Measurements from ENCODE around the gene PITRM1.

The PITRM1 gene

GRCh38 chr10:3119796-3120459 is 52.7 kb downstream of the PITRM1 start:
- no peaks in the 10 kb centered on the region for H3K4me1 ChIP-seq (ENCODE audit: control insufficient read depth, insufficient read depth, low read length)
- no peak overlapping the region for H3K9ac ChIP-seq (ENCODE audit: low read length)
- H3K36me3 ChIP-seq (ENCODE audit: control insufficient read depth, insufficient read depth, low read length), result peaks cover 16% of the 10 kb centered on the region
- no peak overlapping the region for H3K27ac ChIP-seq (ENCODE audit: low read depth, low read length)
- no peaks in the 10 kb centered on the region for H3K27me3 ChIP-seq (ENCODE audit: control insufficient read depth, insufficient read depth, low read length)
- H3K4me3 ChIP-seq (ENCODE audit: low read length), result no peak overlapping the region

- Histone ChIP-seq H3K27me3 (ENCODE audit: control insufficient read depth, insufficient read depth, low read length) (no peaks in the 10 kb centered on the region), H3K9ac (ENCODE audit: low read length) (no peak overlapping the region), H3K36me3 (ENCODE audit: control insufficient read depth, insufficient read depth, low read length) (peaks cover 19% of the 10 kb centered on the region), H3K27ac (ENCODE audit: low read depth, low read length) (no peak overlapping the region), H3K4me3 (ENCODE audit: low read length) (no peak overlapping the region), H3K4me1 (ENCODE audit: control insufficient read depth, insufficient read depth, low read length) (no peaks in the 10 kb centered on the region)
These were observed 53.9 kb downstream of the PITRM1 start for GRCh38 chr10:3118641-3119091.

GRCh38 chr10:3117486-3117885 is 55.1 kb downstream of the PITRM1 start:
- Histone ChIP-seq H3K9ac (ENCODE audit: low read length) (no peak overlapping the region), H3K27me3 (ENCODE audit: control insufficient read depth, insufficient read depth, low read length) (no peaks in the 10 kb centered on the region), H3K27ac (ENCODE audit: low read depth, low read length) (no peak overlapping the region), H3K36me3 (ENCODE audit: control insufficient read depth, insufficient read depth, low read length) (peaks cover 22% of the 10 kb centered on the region), H3K4me3 (ENCODE audit: low read length) (no peak overlapping the region), H3K4me1 (ENCODE audit: control insufficient read depth, insufficient read depth, low read length) (no peaks in the 10 kb centered on the region)

GRCh38 chr10:3116508-3117100 is 56.0 kb downstream of the PITRM1 start:
- H3K9ac ChIP-seq (ENCODE audit: low read length), result no peak overlapping the region
- H3K27ac ChIP-seq (ENCODE audit: low read depth, low read length), result no peak overlapping the region
- no peak overlapping the region for H3K4me3 ChIP-seq (ENCODE audit: low read length)
- no peaks in the 10 kb centered on the region for H3K4me1 ChIP-seq (ENCODE audit: control insufficient read depth, insufficient read depth, low read length)
- H3K36me3 ChIP-seq (ENCODE audit: control insufficient read depth, insufficient read depth, low read length), result peaks cover 17% of the 10 kb centered on the region
- no peaks in the 10 kb centered on the region for H3K27me3 ChIP-seq (ENCODE audit: control insufficient read depth, insufficient read depth, low read length)

- H3K27ac ChIP-seq (ENCODE audit: low read depth, low read length), result no peak overlapping the region
- no peak overlapping the region for H3K4me3 ChIP-seq (ENCODE audit: low read length)
- H3K9ac ChIP-seq (ENCODE audit: low read length), result no peak overlapping the region
- peaks cover 17% of the 10 kb centered on the region for H3K36me3 ChIP-seq (ENCODE audit: control insufficient read depth, insufficient read depth, low read length)
- H3K4me1 ChIP-seq (ENCODE audit: control insufficient read depth, insufficient read depth, low read length), result no peaks in the 10 kb centered on the region
- H3K27me3 ChIP-seq (ENCODE audit: control insufficient read depth, insufficient read depth, low read length), result no peaks in the 10 kb centered on the region
These were observed 56.9 kb downstream of the PITRM1 start for GRCh38 chr10:3115685-3116084.

GRCh38 chr10:3113343-3113720 is 59.2 kb downstream of the PITRM1 start:
- H3K27ac ChIP-seq (ENCODE audit: low read depth, low read length), result no peak overlapping the region
- no peak overlapping the region for H3K4me3 ChIP-seq (ENCODE audit: low read length)
- H3K36me3 ChIP-seq (ENCODE audit: control insufficient read depth, insufficient read depth, low read length), result peaks cover 21% of the 10 kb centered on the region
- no peaks in the 10 kb centered on the region for H3K27me3 ChIP-seq (ENCODE audit: control insufficient read depth, insufficient read depth, low read length)
- H3K9ac ChIP-seq (ENCODE audit: low read length), result no peak overlapping the region
- no peaks in the 10 kb centered on the region for H3K4me1 ChIP-seq (ENCODE audit: control insufficient read depth, insufficient read depth, low read length)

GRCh38 chr10:3111621-3112163 is 60.9 kb downstream of the PITRM1 start:
- no peaks in the 10 kb centered on the region for H3K4me1 ChIP-seq (ENCODE audit: control insufficient read depth, insufficient read depth, low read length)
- H3K27ac ChIP-seq (ENCODE audit: low read depth, low read length), result no peak overlapping the region
- no peaks in the 10 kb centered on the region for H3K27me3 ChIP-seq (ENCODE audit: control insufficient read depth, insufficient read depth, low read length)
- no peak overlapping the region for H3K9ac ChIP-seq (ENCODE audit: low read length)
- H3K36me3 ChIP-seq (ENCODE audit: control insufficient read depth, insufficient read depth, low read length), result peaks cover 17% of the 10 kb centered on the region
- no peak overlapping the region for H3K4me3 ChIP-seq (ENCODE audit: low read length)

- no peak overlapping the region for H3K9ac ChIP-seq (ENCODE audit: low read length)
- H3K4me1 ChIP-seq (ENCODE audit: control insufficient read depth, insufficient read depth, low read length), result no peaks in the 10 kb centered on the region
- H3K4me3 ChIP-seq (ENCODE audit: low read length), result no peak overlapping the region
- no peak overlapping the region for H3K27ac ChIP-seq (ENCODE audit: low read depth, low read length)
- H3K27me3 ChIP-seq (ENCODE audit: control insufficient read depth, insufficient read depth, low read length), result no peaks in the 10 kb centered on the region
- peaks cover 14% of the 10 kb centered on the region for H3K36me3 ChIP-seq (ENCODE audit: control insufficient read depth, insufficient read depth, low read length)
These were observed 61.6 kb downstream of the PITRM1 start for GRCh38 chr10:3110782-3111620.

- H3K36me3 ChIP-seq (ENCODE audit: control insufficient read depth, insufficient read depth, low read length), result peaks cover 16% of the 10 kb centered on the region
- no peak overlapping the region for H3K27ac ChIP-seq (ENCODE audit: low read depth, low read length)
- H3K4me1 ChIP-seq (ENCODE audit: control insufficient read depth, insufficient read depth, low read length), result no peaks in the 10 kb centered on the region
These were observed 62.9 kb downstream of the PITRM1 start for GRCh38 chr10:3109633-3110032.

GRCh38 chr10:3109196-3109595 is 63.4 kb downstream of the PITRM1 start:
- peaks cover 21% of the 10 kb centered on the region for H3K36me3 ChIP-seq (ENCODE audit: control insufficient read depth, insufficient read depth, low read length)
- H3K4me1 ChIP-seq (ENCODE audit: control insufficient read depth, insufficient read depth, low read length), result no peaks in the 10 kb centered on the region
- H3K27ac ChIP-seq (ENCODE audit: low read depth, low read length), result no peak overlapping the region

More at GRCh38 chr10:3109633-3110032, 62.9 kb downstream of the PITRM1 start:
- no peak overlapping the region for H3K9ac ChIP-seq (ENCODE audit: low read length)
- no peak overlapping the region for H3K4me3 ChIP-seq (ENCODE audit: low read length)
- H3K27me3 ChIP-seq (ENCODE audit: control insufficient read depth, insufficient read depth, low read length), result no peaks in the 10 kb centered on the region

GRCh38 chr10:3108575-3109105 is 63.9 kb downstream of the PITRM1 start:
- no peaks in the 10 kb centered on the region for H3K27me3 ChIP-seq (ENCODE audit: control insufficient read depth, insufficient read depth, low read length)
- H3K27ac ChIP-seq (ENCODE audit: low read depth, low read length), result no peak overlapping the region
- peaks cover 18% of the 10 kb centered on the region for H3K36me3 ChIP-seq (ENCODE audit: control insufficient read depth, insufficient read depth, low read length)
- H3K4me3 ChIP-seq (ENCODE audit: low read length), result no peak overlapping the region
- H3K4me1 ChIP-seq (ENCODE audit: control insufficient read depth, insufficient read depth, low read length), result no peaks in the 10 kb centered on the region
- H3K9ac ChIP-seq (ENCODE audit: low read length), result no peak overlapping the region

More at GRCh38 chr10:3109196-3109595, 63.4 kb downstream of the PITRM1 start:
- H3K27me3 ChIP-seq (ENCODE audit: control insufficient read depth, insufficient read depth, low read length), result no peaks in the 10 kb centered on the region
- no peak overlapping the region for H3K4me3 ChIP-seq (ENCODE audit: low read length)
- H3K9ac ChIP-seq (ENCODE audit: low read length), result no peak overlapping the region

GRCh38 chr10:3108033-3108432 is 64.5 kb downstream of the PITRM1 start:
- Histone ChIP-seq H3K27me3 (ENCODE audit: control insufficient read depth, insufficient read depth, low read length) (no peaks in the 10 kb centered on the region), H3K9ac (ENCODE audit: low read length) (no peak overlapping the region), H3K27ac (ENCODE audit: low read depth, low read length) (peak overlapping the region; percentile 23), H3K4me1 (ENCODE audit: control insufficient read depth, insufficient read depth, low read length) (no peaks in the 10 kb centered on the region), H3K4me3 (ENCODE audit: low read length) (no peak overlapping the region), H3K36me3 (ENCODE audit: control insufficient read depth, insufficient read depth, low read length) (peaks cover 14% of the 10 kb centered on the region)
